C4-2B (cell line): ENCODE data around the gene PXDC1.
"Not testable (repeated sequence)": the region's sequence is repeated elsewhere in the genome, so short reads cannot be mapped to it uniquely, and the experiment has no call there.

ENCODE experiments used
- H3K27ac ChIP-seq: fragments of 450-650 bp; 2 replicates; pipeline ENCODE4 v1.5.1; 2017
- CTCF ChIP-seq: fragments of 450-650 bp; conservative IDR thresholded peaks from 2 replicates; pipeline ENCODE4 v1.5.1; 2017; ENCODE audit warnings: mild to moderate bottlenecking
- ZFX ChIP-seq: fragments of 450-650 bp; IDR thresholded peaks from 2 replicates; pipeline ENCODE4 v1.6.1; 2017

The PXDC1 gene

GRCh38 chr6:3725145-3726047 lies 26.1 kb downstream of the PXDC1 start:
- TF ChIP-seq CTCF = no peak
- H3K27ac ChIP-seq = no peak overlapping the region

- TF ChIP-seq ZFX = no peak
- TF ChIP-seq CTCF = no peak
- H3K27ac ChIP-seq = no peak overlapping the region
Observed at GRCh38 chr6:3724451-3725144, 26.9 kb downstream of the PXDC1 start.

GRCh38 chr6:3723966-3724365 lies 27.5 kb downstream of the PXDC1 start:
- no peak for TF ChIP-seq ZFX
- no peak for TF ChIP-seq CTCF

GRCh38 chr6:3723251-3723650 lies 28.3 kb downstream of the PXDC1 start:
- H3K27ac ChIP-seq = no peak overlapping the region
- TF ChIP-seq CTCF = no peak
- no peak for TF ChIP-seq ZFX

More at GRCh38 chr6:3723966-3724365, 27.5 kb downstream of the PXDC1 start:
- H3K27ac ChIP-seq = no peak overlapping the region

- no peak overlapping the region for H3K27ac ChIP-seq
- no peak for TF ChIP-seq CTCF
- no peak for TF ChIP-seq ZFX
Observed at GRCh38 chr6:3722785-3723184, 28.7 kb downstream of the PXDC1 start.

GRCh38 chr6:3721810-3722621 lies 29.5 kb downstream of the PXDC1 start:
- no peak for TF ChIP-seq CTCF
- no peak for TF ChIP-seq ZFX
- no peak overlapping the region for H3K27ac ChIP-seq

GRCh38 chr6:3720770-3721169 lies 30.7 kb downstream of the PXDC1 start:
- not testable (repeated sequence) for H3K27ac ChIP-seq
